ENCODE results near the gene BCAR3.

DNA sequence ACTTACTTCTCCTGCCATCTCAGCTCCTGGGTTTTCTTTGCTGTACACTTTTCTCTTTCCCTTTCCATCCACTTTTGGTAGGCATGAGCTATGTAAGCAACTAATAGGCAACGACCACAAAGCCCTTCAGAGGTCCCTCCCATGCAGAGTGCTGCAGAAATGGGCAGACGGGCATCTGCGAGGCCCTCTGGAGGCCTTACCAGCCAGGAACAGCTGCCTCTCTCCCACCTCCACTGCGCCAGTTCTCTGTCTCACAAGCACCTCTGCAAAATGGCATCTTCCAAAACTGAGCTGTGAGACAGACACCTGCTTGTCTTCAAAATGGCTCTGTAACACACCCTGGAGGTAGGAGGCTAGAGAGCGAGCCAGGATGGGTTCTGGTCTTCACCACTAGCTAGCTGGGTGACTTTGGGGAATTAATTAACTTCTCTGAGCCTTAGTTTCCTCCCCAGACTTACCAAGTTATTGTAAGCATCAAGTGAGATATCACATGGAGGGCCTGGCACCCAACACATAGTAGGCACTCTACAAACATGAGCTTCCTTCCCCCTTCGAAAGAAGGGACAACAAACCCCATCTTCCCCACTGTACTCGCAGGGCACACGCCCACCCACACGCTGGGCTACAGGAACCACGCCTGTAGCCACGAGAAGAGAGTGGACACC lies 62.0 kb downstream of the BCAR3 start:
- TF ChIP-seq POLR2A (IDR thresholded peaks at IDR 0.05) (no peak), POLR2AphosphoS5 (IDR thresholded peaks at IDR 0.05) (no peak)
